Activated CD4-positive, alpha-beta T cell treated with anti-CD3 and anti-CD28 coated beads for 36 hours (primary cell): ENCODE data around the gene SLC25A53. TPM values are rescaled to one million over a fixed set of nuclear protein-coding genes. Genes with fewer than 3 reads are reported as not detected.
"Not testable (repeated sequence)": the region's sequence is repeated elsewhere in the genome, so short reads cannot be mapped to it uniquely, and the experiment has no call there.

Experiments
- ATAC-seq: fragments of 200-7000 bp; cut with Tn5 transposase; one replicate; pipeline ENCODE4 v1.10.0; 2021; ENCODE audit warnings: mild to moderate bottlenecking, moderate library complexity
- CTCF ChIA-PET: fragments of 350-600 bp; sonication (Branson Sonifier 250); formaldehyde crosslinking; loops from one replicate; lab custom pipeline; 2021; ENCODE audit warnings: antibody characterized with exemption; lab: Charles Lee
- POLR2A ChIA-PET: fragments of 350-600 bp; sonication (Branson Sonifier 250); formaldehyde crosslinking; loops from one replicate; lab custom pipeline; 2021; ENCODE audit warnings: antibody characterized with exemption, inconsistent platforms; lab: Charles Lee
- DNase-seq: peaks from one replicate; pipeline ENCODE4 v3.0.0-alpha.2; 2020
- H3K27ac Mint-ChIP-seq: one replicate; pipeline ENCODE4 v1.8.0; 2021; ENCODE audit warnings: mixed read lengths
- H3K27me3 Mint-ChIP-seq: one replicate; pipeline ENCODE4 v1.8.0; 2021; ENCODE audit warnings: mixed read lengths
- H3K36me3 Mint-ChIP-seq: one replicate; pipeline ENCODE4 v1.8.0; 2021; ENCODE audit warnings: low read depth, mixed read lengths
- H3K4me1 Mint-ChIP-seq: one replicate; pipeline ENCODE4 v1.8.0; 2021; ENCODE audit warnings: mixed read lengths
- H3K4me3 Mint-ChIP-seq: one replicate; pipeline ENCODE4 v1.8.0; 2021; ENCODE audit warnings: mild to moderate bottlenecking, moderate library complexity, mixed read lengths
- H3K9me3 Mint-ChIP-seq: one replicate; pipeline ENCODE4 v1.8.0; 2021; ENCODE audit warnings: low read depth, mixed read lengths
- intact Hi-C, 2 experiments: fragments of 100-400 bp; cut with DNase I in 1 of 2; cut with micrococcal nuclease in 1 of 2; formaldehyde crosslinking; loops; one replicate each; pipeline versions ENCODE4 v1.14.2 to v1.15.1; 2022 to 2024; cut with DNase I, micrococcal nuclease
- total RNA-seq, 2 experiments: library from RNA; stranded (reverse); gene quantifications; one replicate each; pipeline ENCODE4 v1.2.3, GENCODE V29; 2021

Gene SLC25A53
- total RNA-seq, 2 experiments from 2014 or later: 3.5 to 5.1 TPM

- DNase-seq: no peak
- no peak for ATAC-seq
- intact Hi-C loops: no loop called here
- H3K4me3 Mint-ChIP-seq: no peak overlapping the region
- H3K27me3 Mint-ChIP-seq: no peaks in the 10 kb centered on the region
- H3K4me1 Mint-ChIP-seq: peaks cover 3% of the 10 kb centered on the region
- no peaks in the 10 kb centered on the region for H3K36me3 Mint-ChIP-seq
- ChIA-PET CTCF (interaction anchor here (0.9 kb wide), 1 partner anchor 18 kb away, joined by 3 read pairs; no protein-coding TSS in a partner anchor), POLR2A (no interaction called here)
- H3K9me3 Mint-ChIP-seq: no peaks in the 10 kb centered on the region
- no peak overlapping the region for H3K27ac Mint-ChIP-seq
Measured at GRCh38 chrX:104104676-104105075, 52.1 kb downstream of the SLC25A53 start.

- POLR2A ChIA-PET: no interaction called here
- H3K27ac Mint-ChIP-seq: no peak overlapping the region
- H3K36me3 Mint-ChIP-seq: no peaks in the 10 kb centered on the region
- ATAC-seq: no peak
- CTCF ChIA-PET: interaction anchor here (0.6 to 3.2 kb wide), 8 partner anchors 14 to 254 kb away, joined by 3 to 26 read pairs (median 5); partner anchors contain the start of genes SLC25A53 and ZCCHC18
- no peak for DNase-seq
- no peak overlapping the region for H3K4me3 Mint-ChIP-seq
- H3K27me3 Mint-ChIP-seq: peaks cover 5% of the 10 kb centered on the region
- H3K4me1 Mint-ChIP-seq: peaks cover 3% of the 10 kb centered on the region
- intact Hi-C loops: loop anchor here (1.0 to 2.0 kb wide), 4 partner anchors 14 to 244 kb away; partner anchors contain the start of gene ZCCHC18 (in 1 of the 2)
- H3K9me3 Mint-ChIP-seq: no peaks in the 10 kb centered on the region
Measured at GRCh38 chrX:104098919-104099318, 57.9 kb downstream of the SLC25A53 start.

- Mint-ChIP-seq H3K4me3 (no peak overlapping the region), H3K27me3 (peaks cover 7% of the 10 kb centered on the region), H3K4me1 (peaks cover 3% of the 10 kb centered on the region), H3K36me3 (no peaks in the 10 kb centered on the region), H3K27ac (no peak overlapping the region), H3K9me3 (no peaks in the 10 kb centered on the region)
- CTCF ChIA-PET: interaction anchor here (0.6 to 3.2 kb wide), 7 partner anchors 15 to 253 kb away, joined by 3 to 26 read pairs (median 6); partner anchors contain the start of genes SLC25A53 and ZCCHC18
- POLR2A ChIA-PET: no interaction called here
- ATAC-seq: no peak
- DNase-seq: peak; percentile 66
- intact Hi-C loops: loop anchor here (1.0 to 2.0 kb wide), 4 partner anchors 15 to 245 kb away; partner anchors contain the start of gene ZCCHC18 (in 1 of the 2)
Measured at GRCh38 chrX:104098151-104098808, 58.5 kb downstream of the SLC25A53 start.

- H3K27me3 Mint-ChIP-seq: peaks cover 5% of the 10 kb centered on the region
- intact Hi-C loops: no loop called here
- DNase-seq (no peak), ATAC-seq (no peak)
- H3K27ac Mint-ChIP-seq: no peak overlapping the region
- no peaks in the 10 kb centered on the region for H3K36me3 Mint-ChIP-seq
- H3K4me3 Mint-ChIP-seq: no peak overlapping the region
- ChIA-PET POLR2A (no interaction called here), CTCF (no interaction called here)
- H3K9me3 Mint-ChIP-seq: no peaks in the 10 kb centered on the region
- H3K4me1 Mint-ChIP-seq: no peaks in the 10 kb centered on the region
Measured at GRCh38 chrX:104085919-104086318, 70.9 kb downstream of the SLC25A53 start.

GRCh38 chrX:104085477-104085876, 71.3 kb downstream of the SLC25A53 start:
- DNase-seq (no peak), ATAC-seq (no peak)
- Mint-ChIP-seq H3K27ac (no peak overlapping the region), H3K4me3 (no peak overlapping the region), H3K4me1 (no peaks in the 10 kb centered on the region), H3K27me3 (peaks cover 5% of the 10 kb centered on the region), H3K9me3 (no peaks in the 10 kb centered on the region), H3K36me3 (no peaks in the 10 kb centered on the region)
- POLR2A ChIA-PET: no interaction called here
- CTCF ChIA-PET: interaction anchor here (0.8 kb wide), 1 partner anchor 10 kb away, joined by 4 read pairs; no protein-coding TSS in a partner anchor
- intact Hi-C loops: no loop called here

GRCh38 chrX:104084534-104085277, 72.1 kb downstream of the SLC25A53 start:
- CTCF ChIA-PET: interaction anchor here (0.8 kb wide), 1 partner anchor 10 kb away, joined by 4 read pairs; no protein-coding TSS in a partner anchor
- POLR2A ChIA-PET: no interaction called here
- Mint-ChIP-seq H3K4me3 (no peak overlapping the region), H3K4me1 (no peaks in the 10 kb centered on the region), H3K27ac (no peak overlapping the region), H3K27me3 (peaks cover 5% of the 10 kb centered on the region), H3K36me3 (no peaks in the 10 kb centered on the region), H3K9me3 (no peaks in the 10 kb centered on the region)
- ATAC-seq (no peak), DNase-seq (no peak)
- intact Hi-C loops: no loop called here

- Mint-ChIP-seq H3K27me3 (peaks cover 5% of the 10 kb centered on the region), H3K27ac (no peak overlapping the region), H3K9me3 (no peaks in the 10 kb centered on the region), H3K36me3 (no peaks in the 10 kb centered on the region), H3K4me3 (no peak overlapping the region), H3K4me1 (no peaks in the 10 kb centered on the region)
- POLR2A ChIA-PET: no interaction called here
- CTCF ChIA-PET: no interaction called here
- intact Hi-C loops: no loop called here
- no peak for DNase-seq
- ATAC-seq: no peak
Measured at GRCh38 chrX:104084063-104084462, 72.7 kb downstream of the SLC25A53 start.

- not testable (repeated sequence) for ATAC-seq, H3K9me3 Mint-ChIP-seq
Measured at GRCh38 chrX:104077854-104078253, 79.0 kb downstream of the SLC25A53 start.

GRCh38 chrX:104075778-104076445, 80.9 kb downstream of the SLC25A53 start, which contains the start of gene TMSB15C:
Gene TMSB15C, minus strand, starts transcription at chrX:104076236.
- H3K4me1 Mint-ChIP-seq, DNase-seq, intact Hi-C loops, H3K27me3 Mint-ChIP-seq, H3K27ac Mint-ChIP-seq, CTCF ChIA-PET, H3K4me3 Mint-ChIP-seq, POLR2A ChIA-PET, H3K36me3 Mint-ChIP-seq, H3K9me3 Mint-ChIP-seq: not testable (repeated sequence)
- ATAC-seq: peak; percentile 99

More at GRCh38 chrX:104077854-104078253, 79.0 kb downstream of the SLC25A53 start:
- H3K4me1 Mint-ChIP-seq, H3K27me3 Mint-ChIP-seq, intact Hi-C loops, H3K36me3 Mint-ChIP-seq, DNase-seq, CTCF ChIA-PET, H3K27ac Mint-ChIP-seq, POLR2A ChIA-PET, H3K4me3 Mint-ChIP-seq: not testable (repeated sequence)

GRCh38 chrX:104062636-104063035, 94.2 kb downstream of the SLC25A53 start:
- ATAC-seq, POLR2A ChIA-PET, intact Hi-C loops, H3K4me1 Mint-ChIP-seq, H3K4me3 Mint-ChIP-seq, H3K36me3 Mint-ChIP-seq, H3K27ac Mint-ChIP-seq, H3K27me3 Mint-ChIP-seq, H3K9me3 Mint-ChIP-seq, DNase-seq, CTCF ChIA-PET: not testable (repeated sequence)

GRCh38 chrX:104054956-104055355, 101.9 kb downstream of the SLC25A53 start:
- ATAC-seq, H3K9me3 Mint-ChIP-seq, POLR2A ChIA-PET, H3K4me1 Mint-ChIP-seq, CTCF ChIA-PET, H3K27ac Mint-ChIP-seq, DNase-seq, intact Hi-C loops, H3K27me3 Mint-ChIP-seq, H3K4me3 Mint-ChIP-seq, H3K36me3 Mint-ChIP-seq: not testable (repeated sequence)
